ENCODE results near the gene OR13J1.

Gene OR13J1

DNA sequence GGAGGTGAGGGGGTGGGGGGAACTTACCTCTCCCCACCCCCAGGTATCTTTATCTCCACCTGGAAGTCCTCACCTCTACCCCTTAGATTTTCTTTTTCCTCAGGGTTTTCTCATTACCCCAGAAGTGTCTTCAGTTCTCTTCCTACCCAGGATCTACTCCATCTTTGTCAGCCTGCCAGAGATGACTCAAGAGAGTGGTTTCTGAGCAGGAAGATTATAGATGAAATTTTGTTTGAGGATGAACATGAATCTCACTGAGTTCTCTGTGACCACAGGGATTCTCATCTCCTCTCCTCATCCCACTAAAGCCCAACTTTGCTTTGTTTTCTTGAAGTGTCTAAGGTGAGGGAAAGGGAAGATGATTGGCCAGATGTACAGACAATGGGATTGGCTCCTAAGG, 50.1 kb downstream of the OR13J1 start:
- no peak overlapping the region for H3K4me3 ChIP-seq (ENCODE audit: low read length)
- no peaks in the 10 kb centered on the region for H3K9me3 ChIP-seq (ENCODE audit: insufficient read depth, low read length)
- H3K79me2 ChIP-seq (ENCODE audit: low read length), result no peaks in the 10 kb centered on the region
- H4K20me1 ChIP-seq (ENCODE audit: insufficient read depth, low read length), result no peaks in the 10 kb centered on the region
- no peak overlapping the region for H3K9ac ChIP-seq (ENCODE audit: low read length)
- no peaks in the 10 kb centered on the region for H3K27me3 ChIP-seq (ENCODE audit: low read depth, low read length)
- no peak overlapping the region for H2AFZ ChIP-seq (ENCODE audit: low read depth, low read length)
- no peak overlapping the region for H3K27ac ChIP-seq (ENCODE audit: low read length)
- no peak for TF ChIP-seq EZH2phosphoT487 (IDR thresholded peaks at IDR 0.05; ENCODE audit: low read depth)
- TF ChIP-seq, protein P1, sequence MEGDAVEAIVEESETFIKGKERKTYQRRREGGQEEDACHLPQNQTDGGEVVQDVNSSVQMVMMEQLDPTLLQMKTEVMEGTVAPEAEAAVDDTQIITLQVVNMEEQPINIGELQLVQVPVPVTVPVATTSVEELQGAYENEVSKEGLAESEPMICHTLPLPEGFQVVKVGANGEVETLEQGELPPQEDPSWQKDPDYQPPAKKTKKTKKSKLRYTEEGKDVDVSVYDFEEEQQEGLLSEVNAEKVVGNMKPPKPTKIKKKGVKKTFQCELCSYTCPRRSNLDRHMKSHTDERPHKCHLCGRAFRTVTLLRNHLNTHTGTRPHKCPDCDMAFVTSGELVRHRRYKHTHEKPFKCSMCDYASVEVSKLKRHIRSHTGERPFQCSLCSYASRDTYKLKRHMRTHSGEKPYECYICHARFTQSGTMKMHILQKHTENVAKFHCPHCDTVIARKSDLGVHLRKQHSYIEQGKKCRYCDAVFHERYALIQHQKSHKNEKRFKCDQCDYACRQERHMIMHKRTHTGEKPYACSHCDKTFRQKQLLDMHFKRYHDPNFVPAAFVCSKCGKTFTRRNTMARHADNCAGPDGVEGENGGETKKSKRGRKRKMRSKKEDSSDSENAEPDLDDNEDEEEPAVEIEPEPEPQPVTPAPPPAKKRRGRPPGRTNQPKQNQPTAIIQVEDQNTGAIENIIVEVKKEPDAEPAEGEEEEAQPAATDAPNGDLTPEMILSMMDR (IDR thresholded peaks at IDR 0.05; ENCODE audit: low read depth, low read length), result no peak
- H3K36me3 ChIP-seq (replicated peaks; ENCODE audit: low read depth, low read length), result no peaks in the 10 kb centered on the region
- no peak overlapping the region for H3K4me2 ChIP-seq (ENCODE audit: low read length)
- peaks cover 3% of the 10 kb centered on the region for H3K4me1 ChIP-seq (ENCODE audit: low read length)

Data from OCI-LY3 (cell line).